Endothelial cell of umbilical vein (primary cell): ENCODE data around the gene ABCA2. TPM values are rescaled to one million over a fixed set of nuclear protein-coding genes. Genes with fewer than 3 reads are reported as not detected.
A peak's percentile ranks its signal among the peaks of the same experiment; 100 is the strongest.

Experiments
- BruUV-seq: library from RNA; stranded (reverse); fragments of 400-500 nt; replicated peaks from 2 replicates; lab custom pipeline; 2021; lab: Mats Ljungman, UMichigan
- CTCF ChIA-PET: fragments of 300-600, 350-600 bp; sonication (Branson Sonifier 250); formaldehyde crosslinking; loops from one replicate; lab custom pipeline; 2021; ENCODE audit warnings: antibody characterized with exemption, inconsistent platforms; lab: Charles Lee
- POLR2A ChIA-PET: fragments of 300-600, 350-600 bp; sonication (Branson Sonifier 250); formaldehyde crosslinking; loops from one replicate; lab custom pipeline; 2021; ENCODE audit warnings: antibody characterized with exemption, inconsistent platforms; lab: Charles Lee
- DNase-seq: peaks from one replicate; pipeline ENCODE4 v3.0.0-alpha.2; 2011; ENCODE audit warnings: low read depth, low spot score
- FAIRE-seq: peaks from 2 replicates; lab custom pipeline; 2011; peaks lifted over from hg19 to GRCh38; lab: Jason Lieb, UNC
- H2AFZ ChIP-seq: 2 replicates; pipeline ENCODE4 v1.6.0; 2012; ENCODE audit warnings: low read depth, low read length, control low read depth, inconsistent platforms
- H3K27ac ChIP-seq: 2 replicates; pipeline ENCODE4 v1.5.1; 2011; ENCODE audit warnings: low read depth, mild to moderate bottlenecking, control low read depth, low read length, moderate library complexity; ENCODE audit not compliant: insufficient read depth
- H3K27me3 ChIP-seq, 2 experiments: 2 replicates each; pipeline versions ENCODE4 v1.6.0 to v1.6.1; 2011; ENCODE audit warnings: low read length in 2 of 2, mixed read lengths in 1 of 2; ENCODE audit not compliant: control insufficient read depth in 2 of 2, insufficient read depth in 2 of 2
- H3K36me3 ChIP-seq, 2 experiments: 2 replicates in 1 of 2; 3 replicates in 1 of 2; pipeline ENCODE4 v1.5.1; 2011; ENCODE audit warnings: low read length in 2 of 2, mild to moderate bottlenecking in 1 of 2, moderate library complexity in 1 of 2; ENCODE audit not compliant: control insufficient read depth in 2 of 2, insufficient read depth in 2 of 2; ENCODE audit errors: extremely low read depth in 1 of 2
- H3K4me1 ChIP-seq: 3 replicates; pipeline ENCODE4 v1.5.1; 2011; ENCODE audit warnings: mild to moderate bottlenecking, low read length; ENCODE audit not compliant: control insufficient read depth, insufficient read depth; ENCODE audit errors: extremely low read depth
- H3K4me2 ChIP-seq: 2 replicates; pipeline ENCODE4 v1.6.1; 2011; ENCODE audit warnings: low read length, control low read depth, mixed read lengths; ENCODE audit not compliant: insufficient read depth
- H3K4me3 ChIP-seq, 3 experiments: fragments of 200-600 bp in 1 of 3; sonication (generic), shearing (Covaris generic) in 1 of 3; replicated peaks in 1 of 3; 2 replicates each; pipeline ENCODE4 v1.5.1; 2011 to 2016; ENCODE audit warnings: control low read depth in 3 of 3, low read length in 3 of 3, mild to moderate bottlenecking in 2 of 3, inconsistent platforms in 1 of 3, low read depth in 1 of 3, moderate library complexity in 1 of 3; ENCODE audit not compliant: insufficient read depth in 1 of 3
- H3K79me2 ChIP-seq: 2 replicates; pipeline ENCODE4 v1.6.0; 2012; ENCODE audit warnings: low read length, inconsistent platforms; ENCODE audit not compliant: control insufficient read depth, insufficient read depth
- H3K9ac ChIP-seq: replicated peaks from 2 replicates; pipeline ENCODE3; 2011; ENCODE audit warnings: low read length, control low read depth; ENCODE audit not compliant: insufficient read depth; ENCODE audit errors: extremely low read depth
- H3K9me1 ChIP-seq: replicated peaks from 3 replicates; pipeline ENCODE4 v1.6.0; 2011; ENCODE audit warnings: mild to moderate bottlenecking, low read length; ENCODE audit not compliant: control insufficient read depth, insufficient read depth; ENCODE audit errors: extremely low read depth
- H3K9me3 ChIP-seq: replicated peaks from 2 replicates; pipeline ENCODE4 v1.5.1; 2012; ENCODE audit warnings: low read length, inconsistent platforms; ENCODE audit not compliant: control insufficient read depth, insufficient read depth
- H4K20me1 ChIP-seq: replicated peaks from 2 replicates; pipeline ENCODE3; 2011; ENCODE audit warnings: mild to moderate bottlenecking, low read length; ENCODE audit not compliant: control insufficient read depth, insufficient read depth; ENCODE audit errors: extremely low read depth
- EZH2 ChIP-seq: IDR thresholded peaks from 2 replicates; pipeline ENCODE4 v1.6.1; 2012; ENCODE audit warnings: borderline replicate concordance, low read depth, mild to moderate bottlenecking, moderate library complexity, low read length, inconsistent platforms; ENCODE audit not compliant: severe bottlenecking
- FOS ChIP-seq: IDR thresholded peaks from 2 replicates; pipeline ENCODE4 v1.6.1; 2011; ENCODE audit warnings: mild to moderate bottlenecking, low read length, moderate library complexity, borderline replicate concordance; ENCODE audit not compliant: insufficient read depth
- GATA2 ChIP-seq: IDR thresholded peaks from 2 replicates; pipeline ENCODE4 v1.7.0; 2011; ENCODE audit warnings: low read depth, mild to moderate bottlenecking, moderate library complexity, mixed read lengths, low read length; ENCODE audit not compliant: insufficient read length, insufficient read depth
- JUN ChIP-seq: IDR thresholded peaks from 2 replicates; pipeline ENCODE4 v1.6.1; 2011; ENCODE audit warnings: borderline replicate concordance, low read depth; ENCODE audit not compliant: insufficient read length, insufficient read depth
- MYC ChIP-seq: IDR thresholded peaks from one replicate; pipeline ENCODE4 v1.6.1; 2011; ENCODE audit warnings: mild to moderate bottlenecking, low read depth, low read length
- POLR2A ChIP-seq: IDR thresholded peaks from 2 replicates; pipeline ENCODE4 v1.6.1; 2012; ENCODE audit warnings: low read depth, mild to moderate bottlenecking, control low read depth, low read length
- POLR2AphosphoS5 ChIP-seq: IDR thresholded peaks from 2 replicates; pipeline ENCODE4 v1.6.1; 2012; ENCODE audit warnings: low read depth, mild to moderate bottlenecking, control low read depth, low read length, moderate library complexity; ENCODE audit not compliant: insufficient read depth
- dilution Hi-C: fragments of 300-500 bp; cut with MboI; formaldehyde crosslinking; loops from one replicate; pipeline ENCODE4 v1.15.0; 2019; ENCODE audit warnings: low sequenced_read_pairs; ENCODE audit not compliant: extremely low pct_ligation_motif_present
- intact Hi-C: fragments of 100-400 bp; cut with micrococcal nuclease; formaldehyde crosslinking; loops from one replicate; pipeline ENCODE4 v1.10.0; 2022
- polyA plus RNA-seq, 4 experiments: library from polyadenylated mRNA; depleted of rRNA in 3 of 4; stranded (reverse) in 3 of 4; unstranded in 1 of 4; fragments of >200 nt; gene quantifications; 2 replicates each; pipeline versions ENCODE4 v1.2.1 to v1.2.3, GENCODE V29; 2011 to 2012; ENCODE audit warnings: missing spikeins in 1 of 4
- total RNA-seq: library from RNA; stranded (reverse); gene quantifications from 2 replicates; pipeline ENCODE4 v1.2.3, GENCODE V29; 2021
- TF ChIP-seq, protein P1 (sequence below): IDR thresholded peaks from 2 replicates; pipeline ENCODE4 v1.6.1; 2011; ENCODE audit not compliant: insufficient read depth, insufficient read length
- TF ChIP-seq, protein P2 (sequence below), 2 donors: IDR thresholded peaks; 1 replicate in 1 of 2; 2 replicates in 1 of 2; pipeline ENCODE4 v1.5.1; 2011; ENCODE audit warnings: low read length in 2 of 2, mild to moderate bottlenecking in 2 of 2, moderate library complexity in 2 of 2, control low read depth in 1 of 2, inconsistent platforms in 1 of 2, low read depth in 1 of 2; ENCODE audit not compliant: insufficient read depth in 1 of 2; ENCODE audit errors: extremely low read depth in 1 of 2

Gene ABCA2
- total and polyA plus RNA-seq, 2 donors (not counting 3 experiments of a cell fraction or from before 2014, with no cell fraction given): 20.0 to 29.1 TPM

GRCh38 chr9:137042751-137043727 lies 15.0 kb upstream of the ABCA2 start:
- dilution Hi-C loops: no loop called here
- POLR2A ChIA-PET: interaction anchor here (0.7 kb wide), 1 partner anchor 253 kb away, joined by 3 read pairs; no protein-coding TSS in a partner anchor
- peaks cover 0 to 17% of the 10 kb centered on the region in 2 experiments for H3K36me3 ChIP-seq
- peaks cover 41% of the 10 kb centered on the region for H3K4me1 ChIP-seq
- DNase-seq: no peak
- H3K9me3 ChIP-seq: no peaks in the 10 kb centered on the region
- H3K9ac ChIP-seq: no peak overlapping the region
- CTCF ChIA-PET: interaction anchor here (4.9 to 5.2 kb wide), 2 partner anchors 7 to 14 kb away, joined by 27 to 58 read pairs; no protein-coding TSS in a partner anchor
- H3K27me3 ChIP-seq: no peaks in the 10 kb centered on the region
- TF ChIP-seq FOS: no peak
- TF ChIP-seq JUN: no peak
- TF ChIP-seq GATA2: no peak
- TF ChIP-seq, protein P1, sequence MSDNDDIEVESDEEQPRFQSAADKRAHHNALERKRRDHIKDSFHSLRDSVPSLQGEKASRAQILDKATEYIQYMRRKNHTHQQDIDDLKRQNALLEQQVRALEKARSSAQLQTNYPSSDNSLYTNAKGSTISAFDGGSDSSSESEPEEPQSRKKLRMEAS: no peak
- TF ChIP-seq POLR2AphosphoS5: no peak
- TF ChIP-seq EZH2: no peak
- TF ChIP-seq POLR2A: no peak
- TF ChIP-seq, protein P2, sequence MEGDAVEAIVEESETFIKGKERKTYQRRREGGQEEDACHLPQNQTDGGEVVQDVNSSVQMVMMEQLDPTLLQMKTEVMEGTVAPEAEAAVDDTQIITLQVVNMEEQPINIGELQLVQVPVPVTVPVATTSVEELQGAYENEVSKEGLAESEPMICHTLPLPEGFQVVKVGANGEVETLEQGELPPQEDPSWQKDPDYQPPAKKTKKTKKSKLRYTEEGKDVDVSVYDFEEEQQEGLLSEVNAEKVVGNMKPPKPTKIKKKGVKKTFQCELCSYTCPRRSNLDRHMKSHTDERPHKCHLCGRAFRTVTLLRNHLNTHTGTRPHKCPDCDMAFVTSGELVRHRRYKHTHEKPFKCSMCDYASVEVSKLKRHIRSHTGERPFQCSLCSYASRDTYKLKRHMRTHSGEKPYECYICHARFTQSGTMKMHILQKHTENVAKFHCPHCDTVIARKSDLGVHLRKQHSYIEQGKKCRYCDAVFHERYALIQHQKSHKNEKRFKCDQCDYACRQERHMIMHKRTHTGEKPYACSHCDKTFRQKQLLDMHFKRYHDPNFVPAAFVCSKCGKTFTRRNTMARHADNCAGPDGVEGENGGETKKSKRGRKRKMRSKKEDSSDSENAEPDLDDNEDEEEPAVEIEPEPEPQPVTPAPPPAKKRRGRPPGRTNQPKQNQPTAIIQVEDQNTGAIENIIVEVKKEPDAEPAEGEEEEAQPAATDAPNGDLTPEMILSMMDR (IDR thresholded peaks at IDR 0.05; ENCODE audit: extremely low read depth in 1 of 2, insufficient read depth in 1 of 2, low read depth in 1 of 2, low read length in 2 of 2): no peak
- no peak for TF ChIP-seq MYC
- intact Hi-C loops: no loop called here
- H2AFZ ChIP-seq: no peak overlapping the region
- no peak overlapping the region for H3K27ac ChIP-seq
- H3K9me1 ChIP-seq: no peaks in the 10 kb centered on the region
- no peak overlapping the region for H3K4me3 ChIP-seq
- H3K4me2 ChIP-seq: peak overlapping the region; percentile 24
- FAIRE-seq: peak; percentile 46
- peaks cover 33% of the 10 kb centered on the region for H3K79me2 ChIP-seq
- BruUV-seq: no TSS peak
- no peaks in the 10 kb centered on the region for H4K20me1 ChIP-seq
